KMS-11 (cell line): ENCODE results near the gene HACL1.

Experiments
- H2AFZ ChIP-seq: fragments of 200-600 bp; sonication (generic); 2 replicates; pipeline ENCODE4 v1.6.1; 2016; ENCODE audit warnings: antibody characterized with exemption, mixed run types, low read depth
- H3K27ac ChIP-seq: fragments of 200-600 bp; sonication (generic); 2 replicates; pipeline ENCODE4 v1.6.1; 2016; ENCODE audit warnings: mild to moderate bottlenecking, mixed run types
- H3K27me3 ChIP-seq: fragments of 200-600 bp; sonication (generic); 2 replicates; pipeline ENCODE4 v1.6.1; 2017; ENCODE audit warnings: mild to moderate bottlenecking, low read depth, mixed run types, moderate library complexity; ENCODE audit not compliant: insufficient read depth
- H3K36me3 ChIP-seq: fragments of 200-600 bp; sonication (generic); 2 replicates; pipeline ENCODE4 v1.6.1; 2017; ENCODE audit warnings: mild to moderate bottlenecking, mixed run types; ENCODE audit not compliant: insufficient read depth
- H3K4me1 ChIP-seq: fragments of 200-600 bp; sonication (generic); 2 replicates; pipeline ENCODE4 v1.6.1; 2016; ENCODE audit warnings: mild to moderate bottlenecking, low read depth, mixed run types; ENCODE audit not compliant: poor library complexity, severe bottlenecking
- H3K4me2 ChIP-seq: fragments of 200-600 bp; sonication (generic); 2 replicates; pipeline ENCODE4 v1.7.0; 2016; ENCODE audit warnings: mild to moderate bottlenecking, mixed run types
- H3K4me3 ChIP-seq: fragments of 200-600 bp; sonication (generic); IDR thresholded peaks from 2 replicates; pipeline ENCODE4 v1.6.1; 2017; ENCODE audit warnings: low read depth, low read length, mixed read lengths; ENCODE audit not compliant: insufficient read depth
- H3K79me2 ChIP-seq: fragments of 200-600 bp; sonication (generic); 2 replicates; pipeline ENCODE4 v1.6.1; 2016; ENCODE audit warnings: low read depth, mixed run types; ENCODE audit not compliant: insufficient read depth
- H3K9ac ChIP-seq: fragments of 200-600 bp; sonication (generic); 2 replicates; pipeline ENCODE4 v1.6.1; 2016; ENCODE audit warnings: mild to moderate bottlenecking, mixed run types
- H4K20me1 ChIP-seq: fragments of 200-600 bp; sonication (generic); 2 replicates; pipeline ENCODE4 v1.6.1; 2016; ENCODE audit warnings: mild to moderate bottlenecking, mixed run types; ENCODE audit not compliant: insufficient read depth
- CTCF ChIP-seq: fragments of 200-600 bp; sonication (generic); conservative IDR thresholded peaks from 2 replicates; pipeline ENCODE4 v1.6.1; 2017; ENCODE audit warnings: low read depth, mild to moderate bottlenecking, antibody characterized with exemption, low read length, moderate library complexity, mixed read lengths

The HACL1 gene

GRCh38 chr3:15511156-15511555 lies 90.2 kb downstream of the HACL1 start:
- no peaks in the 10 kb centered on the region for H4K20me1 ChIP-seq
- no peak for TF ChIP-seq CTCF
- H3K4me2 ChIP-seq: no peak overlapping the region
- no peaks in the 10 kb centered on the region for H3K36me3 ChIP-seq
- H3K27me3 ChIP-seq: no peaks in the 10 kb centered on the region
- H3K4me1 ChIP-seq: no peaks in the 10 kb centered on the region
- no peak overlapping the region for H2AFZ ChIP-seq
- H3K9ac ChIP-seq: no peak overlapping the region
- H3K27ac ChIP-seq: no peak overlapping the region
- H3K79me2 ChIP-seq: no peaks in the 10 kb centered on the region
- no peak overlapping the region for H3K4me3 ChIP-seq
